Hepatocyte (in vitro differentiated cells): ENCODE data around the gene KCNQ5. TPM values are rescaled to one million over a fixed set of nuclear protein-coding genes. Genes with fewer than 3 reads are reported as not detected.

Source experiments
- DNase-seq: peaks from one replicate; pipeline ENCODE4 v3.0.0-alpha.2; 2016; ENCODE audit warnings: low spot score
- H2AFZ ChIP-seq: fragments of 200-600 bp; sonication (generic); 2 replicates; pipeline ENCODE4 v1.6.0; 2016; ENCODE audit warnings: antibody characterized with exemption, mild to moderate bottlenecking
- H3K27ac ChIP-seq: fragments of 200-600 bp; sonication (generic); 2 replicates; pipeline ENCODE4 v1.5.1; 2016; ENCODE audit warnings: mild to moderate bottlenecking
- H3K27me3 ChIP-seq: fragments of 200-600 bp; sonication (generic); 2 replicates; pipeline ENCODE4 v1.6.1; 2016
- H3K36me3 ChIP-seq: fragments of 200-600 bp; sonication (generic); replicated peaks from 2 replicates; pipeline ENCODE4 v1.5.1; 2016; ENCODE audit warnings: low read depth; ENCODE audit not compliant: insufficient read depth
- H3K4me1 ChIP-seq: fragments of 200-600 bp; sonication (generic); 2 replicates; pipeline ENCODE4 v1.5.1; 2016; ENCODE audit warnings: mild to moderate bottlenecking, moderate library complexity; ENCODE audit not compliant: insufficient read depth
- H3K4me2 ChIP-seq: fragments of 200-600 bp; sonication (generic); 2 replicates; pipeline ENCODE4 v1.6.0; 2016
- H3K4me3 ChIP-seq: fragments of 200-600 bp; sonication (generic); 2 replicates; pipeline ENCODE4 v1.5.1; 2016; ENCODE audit warnings: mild to moderate bottlenecking
- H3K79me2 ChIP-seq: fragments of 200-600 bp; sonication (generic); 2 replicates; pipeline ENCODE4 v1.6.0; 2017; ENCODE audit warnings: mild to moderate bottlenecking
- H3K9me2 ChIP-seq: fragments of 200-600 bp; sonication (generic); replicated peaks from 2 replicates; pipeline ENCODE4 v1.6.0; 2017; ENCODE audit warnings: mild to moderate bottlenecking; ENCODE audit not compliant: insufficient read depth
- H3K9me3 ChIP-seq: fragments of 200-600 bp; sonication (generic); 2 replicates; pipeline ENCODE4 v1.5.1; 2016; ENCODE audit warnings: low read depth, mild to moderate bottlenecking
- H4K20me1 ChIP-seq: fragments of 200-600 bp; sonication (generic); 2 replicates; pipeline ENCODE4 v1.6.0; 2016; ENCODE audit warnings: mild to moderate bottlenecking; ENCODE audit not compliant: insufficient read depth, poor library complexity, severe bottlenecking
- CTCF ChIP-seq: fragments of 200-600 bp; sonication (generic); IDR thresholded peaks from 2 replicates; pipeline ENCODE4 v1.5.1; 2016; ENCODE audit warnings: antibody characterized with exemption, mild to moderate bottlenecking; ENCODE audit not compliant: poor library complexity
- EZH2 ChIP-seq: fragments of 200-600 bp; sonication (generic); IDR thresholded peaks from 2 replicates; pipeline ENCODE4 v1.6.1; 2016; ENCODE audit warnings: antibody characterized with exemption, mild to moderate bottlenecking, borderline replicate concordance
- EZH2phosphoT487 ChIP-seq: fragments of 200-600 bp; sonication (generic); IDR thresholded peaks from one replicate; pipeline ENCODE4 v1.6.1; 2018; ENCODE audit warnings: antibody characterized with exemption, mild to moderate bottlenecking, low read depth, moderate library complexity; ENCODE audit not compliant: unreplicated experiment, severe bottlenecking
- WGBS: methylation state at CpG from one replicate; pipeline ENCODE4 v1.1.6; 2016; ENCODE audit warnings: low lambda C conversion rate; ENCODE audit errors: missing lambda C conversion rate; 5-methylcytosine and 5-hydroxymethylcytosine counted together
- polyA plus RNA-seq: library from polyadenylated mRNA; unstranded; fragments of >200 nt; fragmentation: Nextera tagmentation; extraction: Ambion mirVana; gene quantifications from 2 replicates; pipeline ENCODE4 v1.2.1, GENCODE V29; 2016
- total RNA-seq: library from RNA; depleted of rRNA; stranded (reverse); fragments of >200 nt; gene quantifications from 2 replicates; pipeline ENCODE4 v1.2.3, GENCODE V29; 2014

Gene KCNQ5
- total and polyA plus RNA-seq, 2 experiments from 2014 or later = 1.6 to 2.0 TPM

GRCh38 chr6:73043446-73043845 lies 421.6 kb downstream of the KCNQ5 start:
- Histone ChIP-seq H3K27me3 (no peaks in the 10 kb centered on the region), H2AFZ (no peak overlapping the region), H3K9me2 (no peaks in the 10 kb centered on the region), H3K27ac (no peak overlapping the region), H3K4me3 (no peak overlapping the region), H3K36me3 (no peaks in the 10 kb centered on the region), H4K20me1 (no peaks in the 10 kb centered on the region), H3K4me1 (no peaks in the 10 kb centered on the region), H3K9me3 (peaks cover 10% of the 10 kb centered on the region), H3K4me2 (no peak overlapping the region), H3K79me2 (no peaks in the 10 kb centered on the region)
- TF ChIP-seq EZH2phosphoT487 (no peak), EZH2 (no peak), CTCF (no peak)
- no peak for DNase-seq
- WGBS = 81% methylated on average over 1 of the region's 1 CpG

GRCh38 chr6:73045609-73046008 lies 423.7 kb downstream of the KCNQ5 start:
- WGBS = 85% methylated on average over 2 of the region's 2 CpGs
- Histone ChIP-seq H3K27ac (no peak overlapping the region), H3K36me3 (no peaks in the 10 kb centered on the region), H3K4me3 (no peak overlapping the region), H2AFZ (no peak overlapping the region), H3K4me1 (no peaks in the 10 kb centered on the region), H4K20me1 (no peaks in the 10 kb centered on the region), H3K27me3 (no peaks in the 10 kb centered on the region), H3K79me2 (no peaks in the 10 kb centered on the region), H3K4me2 (no peak overlapping the region), H3K9me2 (no peaks in the 10 kb centered on the region), H3K9me3 (no peaks in the 10 kb centered on the region)
- no peak for DNase-seq
- TF ChIP-seq EZH2phosphoT487 = no peak
- no peak for TF ChIP-seq EZH2
- no peak for TF ChIP-seq CTCF

GRCh38 chr6:73047801-73048200 lies 425.9 kb downstream of the KCNQ5 start:
- no peaks in the 10 kb centered on the region for H3K9me3 ChIP-seq
- H3K4me2 ChIP-seq = no peak overlapping the region
- no peaks in the 10 kb centered on the region for H3K79me2 ChIP-seq
- H3K27ac ChIP-seq = no peak overlapping the region
- TF ChIP-seq EZH2phosphoT487 = no peak
- no peak for TF ChIP-seq CTCF
- TF ChIP-seq EZH2 = no peak
- no peaks in the 10 kb centered on the region for H3K36me3 ChIP-seq
- H3K9me2 ChIP-seq = no peaks in the 10 kb centered on the region
- H4K20me1 ChIP-seq = no peaks in the 10 kb centered on the region
- H3K4me3 ChIP-seq = no peak overlapping the region
- no peak for DNase-seq
- no peaks in the 10 kb centered on the region for H3K4me1 ChIP-seq
- no peak overlapping the region for H2AFZ ChIP-seq
- H3K27me3 ChIP-seq = no peaks in the 10 kb centered on the region
- 33% methylated on average over 2 of the region's 2 CpGs for WGBS

GRCh38 chr6:73049971-73050594 lies 428.2 kb downstream of the KCNQ5 start:
- Histone ChIP-seq H3K4me1 (no peaks in the 10 kb centered on the region), H3K27ac (no peak overlapping the region), H2AFZ (no peak overlapping the region), H3K27me3 (no peaks in the 10 kb centered on the region), H3K9me3 (no peaks in the 10 kb centered on the region), H3K4me3 (no peak overlapping the region), H4K20me1 (no peaks in the 10 kb centered on the region), H3K4me2 (no peak overlapping the region), H3K36me3 (no peaks in the 10 kb centered on the region), H3K9me2 (no peaks in the 10 kb centered on the region), H3K79me2 (no peaks in the 10 kb centered on the region)
- WGBS = 90% methylated on average over 1 of the region's 1 CpG
- no peak for DNase-seq
- no peak for TF ChIP-seq EZH2
- no peak for TF ChIP-seq CTCF
- TF ChIP-seq EZH2phosphoT487 = no peak
